Psoas muscle (tissue), 8 donors: ENCODE data around the gene MAP3K19. TPM values are rescaled to one million over a fixed set of nuclear protein-coding genes. Genes with fewer than 3 reads are reported as not detected.
"Not testable (repeated sequence)": the region's sequence is repeated elsewhere in the genome, so short reads cannot be mapped to it uniquely, and the experiment has no call there.

Experiments
- ATAC-seq, 4 donors: fragments of 200-7000 bp; cut with Tn5 transposase; one replicate each; pipeline ENCODE4 v1.9.1; 2020; ENCODE audit warnings: moderate library complexity in 3 of 4, mild to moderate bottlenecking in 2 of 4
- DNase-seq, 2 donors: peaks; one replicate each; pipeline ENCODE4 v3.0.0-alpha.2; 2020
- H3K27ac ChIP-seq: fragments of 200-600 bp; one replicate; pipeline ENCODE4 v1.8.0; 2022
- H3K27me3 ChIP-seq, 3 donors: fragments of 200-600 bp in 1 of 3; one replicate each; pipeline versions ENCODE4 v1.6.1 to v1.8.0; 2013 to 2022; ENCODE audit warnings: low read length in 2 of 3, mild to moderate bottlenecking in 2 of 3, moderate library complexity in 1 of 3; ENCODE audit not compliant: insufficient read depth in 3 of 3
- H3K36me3 ChIP-seq, 2 donors: fragments of 200-600 bp in 1 of 2; one replicate each; pipeline versions ENCODE4 v1.6.1 to v1.8.0; 2013 to 2022; ENCODE audit warnings: low read depth in 1 of 2, mild to moderate bottlenecking in 1 of 2, moderate library complexity in 1 of 2; ENCODE audit not compliant: insufficient read depth in 1 of 2
- H3K4me1 ChIP-seq: fragments of 200-600 bp; one replicate; pipeline ENCODE4 v1.8.0; 2022
- H3K4me3 ChIP-seq: fragments of 200-600 bp; one replicate; pipeline ENCODE4 v1.8.0; 2022; ENCODE audit warnings: mild to moderate bottlenecking
- H3K9me3 ChIP-seq: fragments of 200-600 bp; one replicate; pipeline ENCODE4 v1.8.0; 2022
- WGBS, 3 donors: extraction: QIAGEN DNeasy Blood & Tissue Kit; methylation state at CpG; one replicate each; pipeline versions ENCODE4 v1.1.6 to v1.1.7; 2013; 5-methylcytosine and 5-hydroxymethylcytosine counted together
- intact Hi-C, 2 donors: fragments of 100-400 bp; cut with DNase I; formaldehyde crosslinking; loops; one replicate each; pipeline versions ENCODE4 v1.11.0 to v1.14.2; 2022
- polyA plus RNA-seq, 3 donors: library from polyadenylated mRNA; stranded (reverse); fragments of 200-250 nt; gene quantifications; one replicate each; pipeline ENCODE4 v1.2.3, GENCODE V29; 2013
- total RNA-seq, 4 donors: library from RNA; stranded (reverse); fragmentation: NEBNext Ultra II Directional in 2 of 4; extraction: Animal tissue kit (Norgen Biotek cat#: 25700) in 2 of 4; gene quantifications; one replicate each; pipeline versions ENCODE4 v1.2.1 to v1.2.4, GENCODE V29; 2021 to 2023
- TF ChIP-seq, protein P1 (sequence below): fragments of 200-600 bp; IDR thresholded peaks from one replicate; pipeline ENCODE4 v1.8.0; 2022; ENCODE audit warnings: antibody characterized with exemption
- donor health status: healthy with polysubstance abuse.
- donor health status: DM: no; HTN: no; CAD: no; lungs with moderate emphysema.
- donor health status: Bipolar disorder and iron deficiency.
- donor health status: healthy.
- donor health status: DM: yes; HTN: yes; CAD: no.
- donor health status: DM: no; HTN: no; CAD: no.
- donor health status: DM: no; HTN: no; CAD: no.
- donor health status: DM: yes; HTN: yes; CAD: no.

MAP3K19 gene
- total and polyA plus RNA-seq, 7 donors: not detected

DNA sequence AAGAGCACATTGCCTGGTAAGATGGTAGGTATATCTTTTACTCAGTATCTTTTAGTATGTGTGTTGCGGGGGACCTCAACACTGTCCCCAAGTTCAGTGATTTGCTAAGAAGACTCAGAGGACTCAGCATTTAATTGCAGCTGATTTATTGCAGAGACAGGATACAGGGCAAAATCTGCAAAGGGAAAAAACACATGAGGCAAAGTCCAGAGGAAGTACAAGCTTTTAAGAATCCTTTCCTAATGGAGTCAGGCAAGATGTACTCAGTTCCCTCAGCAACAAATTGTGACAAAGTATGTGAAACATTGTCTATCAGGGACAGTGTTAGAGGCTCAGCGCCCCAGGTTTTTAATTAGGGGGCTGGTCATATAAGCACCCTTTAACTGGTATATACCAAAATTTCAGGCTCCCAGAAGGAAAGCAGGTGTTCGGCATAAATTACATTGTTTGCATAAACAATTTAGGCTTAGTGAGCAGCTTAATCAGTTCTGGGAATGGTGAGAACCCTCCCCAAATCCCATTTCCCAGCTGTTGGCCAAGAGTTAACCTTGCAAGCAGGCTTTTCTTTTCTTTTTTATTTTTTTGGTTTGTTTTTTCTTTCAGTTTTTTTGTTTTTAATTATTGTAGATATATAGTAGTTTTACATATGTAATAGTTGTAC lies 46.6 kb upstream of the MAP3K19 start:
- intact Hi-C loops: no loop called here
- Histone ChIP-seq H3K27ac (no peak overlapping the region), H3K36me3 (peaks cover 0 to 46% of the 10 kb centered on the region in 2 donors), H3K9me3 (no peaks in the 10 kb centered on the region), H3K4me1 (no peaks in the 10 kb centered on the region), H3K27me3 (no peaks in the 10 kb centered on the region), H3K4me3 (no peak overlapping the region)
- WGBS, 3 donors: 93 to 96% (median 95%) methylated on average over 3 of the region's 3 CpGs
- ATAC-seq: no peak
- DNase-seq: no peak
- TF ChIP-seq, protein P1, sequence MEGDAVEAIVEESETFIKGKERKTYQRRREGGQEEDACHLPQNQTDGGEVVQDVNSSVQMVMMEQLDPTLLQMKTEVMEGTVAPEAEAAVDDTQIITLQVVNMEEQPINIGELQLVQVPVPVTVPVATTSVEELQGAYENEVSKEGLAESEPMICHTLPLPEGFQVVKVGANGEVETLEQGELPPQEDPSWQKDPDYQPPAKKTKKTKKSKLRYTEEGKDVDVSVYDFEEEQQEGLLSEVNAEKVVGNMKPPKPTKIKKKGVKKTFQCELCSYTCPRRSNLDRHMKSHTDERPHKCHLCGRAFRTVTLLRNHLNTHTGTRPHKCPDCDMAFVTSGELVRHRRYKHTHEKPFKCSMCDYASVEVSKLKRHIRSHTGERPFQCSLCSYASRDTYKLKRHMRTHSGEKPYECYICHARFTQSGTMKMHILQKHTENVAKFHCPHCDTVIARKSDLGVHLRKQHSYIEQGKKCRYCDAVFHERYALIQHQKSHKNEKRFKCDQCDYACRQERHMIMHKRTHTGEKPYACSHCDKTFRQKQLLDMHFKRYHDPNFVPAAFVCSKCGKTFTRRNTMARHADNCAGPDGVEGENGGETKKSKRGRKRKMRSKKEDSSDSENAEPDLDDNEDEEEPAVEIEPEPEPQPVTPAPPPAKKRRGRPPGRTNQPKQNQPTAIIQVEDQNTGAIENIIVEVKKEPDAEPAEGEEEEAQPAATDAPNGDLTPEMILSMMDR: no peak

DNA sequence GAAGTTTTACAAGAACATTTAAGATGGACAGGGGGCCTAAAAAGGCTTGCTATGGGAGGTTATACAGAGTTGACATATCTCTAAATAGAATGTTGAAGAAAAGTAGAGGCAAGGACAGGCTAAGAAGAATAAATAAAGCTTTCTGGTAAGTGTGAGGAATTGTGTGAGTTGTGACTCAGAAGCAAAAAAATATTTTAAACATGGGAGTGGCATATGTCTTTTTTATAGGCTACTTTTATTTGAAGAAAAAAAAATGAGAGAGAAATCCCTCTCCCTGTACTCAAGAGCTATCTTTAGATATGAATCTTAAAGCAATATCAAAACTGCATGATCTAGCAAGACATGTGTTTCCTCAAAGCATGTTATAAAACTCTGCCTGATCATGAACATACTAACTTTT lies 45.9 kb upstream of the MAP3K19 start:
- DNase-seq: no peak
- Histone ChIP-seq H3K4me3 (no peak overlapping the region), H3K27ac (no peak overlapping the region), H3K4me1 (no peaks in the 10 kb centered on the region), H3K36me3 (peaks cover 0 to 46% of the 10 kb centered on the region in 2 donors), H3K9me3 (no peaks in the 10 kb centered on the region), H3K27me3 (no peaks in the 10 kb centered on the region)
- TF ChIP-seq, protein P1: no peak
- ATAC-seq: no peak
- intact Hi-C loops: no loop called here

DNA sequence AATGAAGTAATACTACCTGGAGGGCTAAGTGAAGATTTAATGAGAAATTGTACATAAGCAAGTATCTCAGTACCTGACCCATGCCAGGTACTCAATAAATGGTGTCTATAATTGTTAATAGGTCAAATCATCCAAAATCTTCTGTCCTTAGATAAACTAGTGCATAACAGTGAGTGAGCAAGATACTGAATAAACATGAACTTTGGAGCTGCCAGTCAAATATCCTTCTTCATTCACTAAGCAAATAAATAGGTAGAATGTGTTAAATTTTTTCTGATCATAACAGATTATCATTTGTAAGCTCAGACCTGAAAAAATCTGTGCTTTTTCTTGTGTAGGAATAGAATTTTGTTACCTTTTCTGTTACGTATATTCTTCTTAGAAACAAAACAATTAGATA lies 44.4 kb upstream of the MAP3K19 start:
- 96 to 100% (median 96%) methylated on average over 1 of the region's 1 CpG for WGBS, 3 donors
- Histone ChIP-seq H3K27me3 (no peaks in the 10 kb centered on the region), H3K36me3 (peaks cover 0 to 46% of the 10 kb centered on the region in 2 donors), H3K4me1 (no peaks in the 10 kb centered on the region), H3K27ac (no peak overlapping the region), H3K9me3 (no peaks in the 10 kb centered on the region), H3K4me3 (no peak overlapping the region)
- DNase-seq (no peak), ATAC-seq (no peak)
- intact Hi-C loops: no loop called here
- TF ChIP-seq, protein P1: no peak

DNA sequence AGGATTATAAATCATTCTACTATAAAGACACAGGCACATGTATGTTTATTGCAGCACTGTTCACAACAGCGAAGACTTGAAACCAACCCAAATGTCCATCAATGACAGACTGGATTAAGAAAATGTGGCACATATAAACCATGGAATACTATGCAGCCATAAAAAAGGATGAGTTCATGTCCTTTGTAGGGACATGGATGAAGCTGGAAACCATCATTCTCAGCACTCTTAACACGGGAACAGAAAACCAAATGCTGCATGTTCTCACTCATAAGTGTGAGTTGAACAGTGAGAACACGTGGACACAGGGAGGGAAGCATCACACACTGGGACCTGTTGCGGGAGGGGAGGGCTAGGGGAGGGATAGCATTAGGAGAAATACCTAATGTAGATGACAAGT lies 42.4 kb upstream of the MAP3K19 start:
- ATAC-seq, H3K27me3 ChIP-seq, H3K9me3 ChIP-seq, DNase-seq, H3K4me3 ChIP-seq, H3K4me1 ChIP-seq, H3K27ac ChIP-seq, intact Hi-C loops: not testable (repeated sequence)
- peaks cover 0 to 30% of the 10 kb centered on the region in 2 donors for H3K36me3 ChIP-seq
- WGBS, 3 donors: 99% methylated on average over 4 of the region's 4 CpGs

DNA sequence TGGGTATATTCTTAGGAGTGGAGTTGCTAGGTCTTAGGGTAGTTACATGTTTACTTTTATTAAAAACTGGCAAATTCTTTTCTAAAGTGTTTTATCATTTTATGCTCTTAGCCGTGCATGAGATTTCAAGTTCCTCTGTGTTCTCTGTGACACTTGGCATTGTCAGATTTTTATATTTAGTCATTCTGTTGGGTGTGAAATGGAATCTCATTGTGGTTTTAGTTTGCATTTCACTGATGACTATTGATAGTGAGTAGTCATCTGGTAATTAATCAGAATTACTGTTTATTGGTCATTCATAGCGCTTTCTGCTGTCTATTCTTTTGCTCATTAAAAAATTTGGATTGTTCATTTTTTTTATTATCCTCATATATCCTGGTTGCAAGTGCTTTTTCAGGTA lies 39.0 kb upstream of the MAP3K19 start:
- DNase-seq: no peak
- Histone ChIP-seq H3K27ac (no peak overlapping the region), H3K4me1 (no peaks in the 10 kb centered on the region), H3K27me3 (no peaks in the 10 kb centered on the region), H3K4me3 (no peak overlapping the region), H3K9me3 (no peaks in the 10 kb centered on the region), H3K36me3 (peaks cover 0 to 3% of the 10 kb centered on the region in 2 donors)
- WGBS, 3 donors: 81 to 93% (median 91%) methylated on average over 2 of the region's 2 CpGs
- TF ChIP-seq, protein P1: no peak
- intact Hi-C loops: no loop called here
- ATAC-seq: no peak
